ENCODE results near the gene TM9SF4. TPM values are rescaled to one million over a fixed set of nuclear protein-coding genes. Genes with fewer than 3 reads are reported as not detected.

Gene TM9SF4
- total RNA-seq, 4 donors from 2014 or later, result 15.9 to 49.0 (median 28.1) TPM

- intact Hi-C loops (cut with DNase I; ENCODE audit: low total_unique reads), result no loop called here
Measured at GRCh38 chr20:32072168-32072750, 37.3 kb upstream of the TM9SF4 start.

GRCh38 chr20:32075534-32075933, 34.0 kb upstream of the TM9SF4 start:
- H3K36me3 ChIP-seq, result no peaks in the 10 kb centered on the region
- no peaks in the 10 kb centered on the region for H3K27me3 ChIP-seq
- intact Hi-C loops (cut with DNase I; ENCODE audit: low total_unique reads), result no loop called here
- TF ChIP-seq POLR2A (IDR thresholded peaks at IDR 0.05), result no peak
- no peak for TF ChIP-seq CTCF (IDR thresholded peaks at IDR 0.05)
- no peaks in the 10 kb centered on the region for H3K9me3 ChIP-seq
- no peak overlapping the region for H3K4me3 ChIP-seq
- no peak for DNase-seq
- H3K4me1 ChIP-seq, result no peaks in the 10 kb centered on the region
- no peak overlapping the region for H3K27ac ChIP-seq

More at GRCh38 chr20:32072168-32072750, 37.3 kb upstream of the TM9SF4 start:
- no peaks in the 10 kb centered on the region for H3K9me3 ChIP-seq
- no peak overlapping the region for H3K4me3 ChIP-seq
- TF ChIP-seq CTCF (IDR thresholded peaks at IDR 0.05), result no peak
- H3K27ac ChIP-seq, result no peak overlapping the region
- no peaks in the 10 kb centered on the region for H3K36me3 ChIP-seq
- no peaks in the 10 kb centered on the region for H3K4me1 ChIP-seq
- no peaks in the 10 kb centered on the region for H3K27me3 ChIP-seq
- no peak for DNase-seq

- no peaks in the 10 kb centered on the region for H3K27me3 ChIP-seq
- no peaks in the 10 kb centered on the region for H3K36me3 ChIP-seq
- no peak overlapping the region for H3K4me3 ChIP-seq
- H3K9me3 ChIP-seq, result no peaks in the 10 kb centered on the region
- DNase-seq, result no peak
- intact Hi-C loops (cut with DNase I; ENCODE audit: low total_unique reads), result no loop called here
- no peaks in the 10 kb centered on the region for H3K4me1 ChIP-seq
- no peak overlapping the region for H3K27ac ChIP-seq
- TF ChIP-seq POLR2A (IDR thresholded peaks at IDR 0.05) (no peak), CTCF (IDR thresholded peaks at IDR 0.05) (no peak)
Measured at GRCh38 chr20:32077190-32077589, 32.3 kb upstream of the TM9SF4 start.

- TF ChIP-seq CTCF (IDR thresholded peaks at IDR 0.05), result no peak
- TF ChIP-seq POLR2A (IDR thresholded peaks at IDR 0.05), result no peak
- H3K4me1 ChIP-seq, result no peaks in the 10 kb centered on the region
- DNase-seq, result no peak
- intact Hi-C loops (cut with DNase I; ENCODE audit: low total_unique reads), result no loop called here
- no peak overlapping the region for H3K27ac ChIP-seq
- H3K27me3 ChIP-seq, result no peaks in the 10 kb centered on the region
- H3K9me3 ChIP-seq, result no peaks in the 10 kb centered on the region
- no peak overlapping the region for H3K4me3 ChIP-seq
- no peaks in the 10 kb centered on the region for H3K36me3 ChIP-seq
Measured at GRCh38 chr20:32078322-32078721, 31.2 kb upstream of the TM9SF4 start.

GRCh38 chr20:32078791-32079190, 30.7 kb upstream of the TM9SF4 start:
- Histone ChIP-seq H3K4me3 (no peak overlapping the region), H3K27ac (no peak overlapping the region), H3K27me3 (no peaks in the 10 kb centered on the region), H3K4me1 (no peaks in the 10 kb centered on the region), H3K9me3 (no peaks in the 10 kb centered on the region), H3K36me3 (no peaks in the 10 kb centered on the region)
- TF ChIP-seq CTCF (IDR thresholded peaks at IDR 0.05) (no peak), POLR2A (IDR thresholded peaks at IDR 0.05) (no peak)
- DNase-seq, result no peak
- intact Hi-C loops (cut with DNase I; ENCODE audit: low total_unique reads), result no loop called here

Data from uterus (tissue), 4 donors.